Glutamatergic neuron (in vitro differentiated cells): ENCODE data around the gene KLC3. TPM values are rescaled to one million over a fixed set of nuclear protein-coding genes. Genes with fewer than 3 reads are reported as not detected.

Experiments
- DNase-seq: peaks from one replicate; pipeline ENCODE4 v3.0.0; 2022
- H3K27ac Mint-ChIP-seq: one replicate; pipeline ENCODE4 v1.8.0; 2020; ENCODE audit warnings: mild to moderate bottlenecking, mixed read lengths, inconsistent platforms; ENCODE audit not compliant: unreplicated experiment
- H3K27me3 Mint-ChIP-seq: one replicate; pipeline ENCODE4 v1.8.0; 2020; ENCODE audit warnings: mild to moderate bottlenecking, moderate library complexity, mixed read lengths, inconsistent platforms; ENCODE audit not compliant: unreplicated experiment
- H3K36me3 Mint-ChIP-seq: one replicate; pipeline ENCODE4 v1.8.0; 2020; ENCODE audit warnings: mild to moderate bottlenecking, mixed read lengths, inconsistent platforms; ENCODE audit not compliant: unreplicated experiment
- H3K4me1 Mint-ChIP-seq: one replicate; pipeline ENCODE4 v1.8.0; 2020; ENCODE audit warnings: mild to moderate bottlenecking, low read depth, mixed read lengths, inconsistent platforms; ENCODE audit not compliant: unreplicated experiment
- H3K4me3 Mint-ChIP-seq: one replicate; pipeline ENCODE4 v1.8.0; 2020; ENCODE audit warnings: mild to moderate bottlenecking, mixed read lengths, inconsistent platforms; ENCODE audit not compliant: unreplicated experiment
- H3K9me3 Mint-ChIP-seq: one replicate; pipeline ENCODE4 v1.8.0; 2020; ENCODE audit warnings: mild to moderate bottlenecking, moderate library complexity, mixed read lengths, inconsistent platforms; ENCODE audit not compliant: unreplicated experiment
- CTCF ChIP-seq: fragments of 200-600 bp; sonication (generic); IDR thresholded peaks from one replicate; pipeline ENCODE4 v1.5.0; 2021; ENCODE audit not compliant: partially characterized antibody, unreplicated experiment
- long read RNA-seq: library from polyadenylated mRNA; unstranded; transcript quantifications from one replicate; pipeline ENCODE4 v2.0.0, GENCODE V29; 2020; ENCODE audit not compliant: unreplicated experiment
- total RNA-seq: library from RNA; stranded (reverse); fragmentation: NEBNext Ultra II Directional; extraction: Animal tissue kit (Norgen Biotek cat#: 25700); gene quantifications from one replicate; pipeline ENCODE4 v1.2.1, GENCODE V29; 2021; ENCODE audit not compliant: unreplicated experiment

KLC3 gene
- total RNA-seq = not detected
- long read RNA-seq = 0 reads

- Mint-ChIP-seq H3K4me1 (no peaks in the 10 kb centered on the region), H3K4me3 (peak within 1 kb of the TSS; percentile 80), H3K27ac (peak within 1 kb of the TSS; percentile 52), H3K9me3 (peaks cover 5% of the 10 kb centered on the region), H3K36me3 (no peaks in the 10 kb centered on the region), H3K27me3 (peaks cover 5% of the 10 kb centered on the region)
- DNase-seq = no peak
- no peak for TF ChIP-seq CTCF
Observed at GRCh38 chr19:45340232-45340898, at the start of gene KLC3. Gene KLC3 (plus strand): TSS chr19:45340750. CDS start chr19:45345542, 4,792 bp downstream.

GRCh38 chr19:45291834-45292233 lies 48.7 kb upstream of the KLC3 start:
- H3K9me3 Mint-ChIP-seq = peaks cover 1% of the 10 kb centered on the region
- H3K4me1 Mint-ChIP-seq = peaks cover 3% of the 10 kb centered on the region
- peaks cover 6% of the 10 kb centered on the region for H3K27me3 Mint-ChIP-seq
- H3K36me3 Mint-ChIP-seq = peaks cover 21% of the 10 kb centered on the region
- no peak for TF ChIP-seq CTCF
- H3K27ac Mint-ChIP-seq = no peak overlapping the region
- no peak for DNase-seq
- no peak overlapping the region for H3K4me3 Mint-ChIP-seq

- no peak overlapping the region for H3K4me3 Mint-ChIP-seq
Observed at GRCh38 chr19:45293682-45294081, 46.9 kb upstream of the KLC3 start.

GRCh38 chr19:45294291-45295029 lies 46.1 kb upstream of the KLC3 start:
- no peak for TF ChIP-seq CTCF
- Mint-ChIP-seq H3K27ac (peak overlapping the region; percentile 41), H3K4me1 (peaks cover 3% of the 10 kb centered on the region), H3K36me3 (peaks cover 26% of the 10 kb centered on the region), H3K9me3 (peaks cover 1% of the 10 kb centered on the region), H3K4me3 (peak overlapping the region; percentile 40), H3K27me3 (peaks cover 8% of the 10 kb centered on the region)
- peak; percentile 32 for DNase-seq

More at GRCh38 chr19:45293682-45294081, 46.9 kb upstream of the KLC3 start:
- peaks cover 6% of the 10 kb centered on the region for H3K27me3 Mint-ChIP-seq
- no peak for TF ChIP-seq CTCF
- H3K9me3 Mint-ChIP-seq = peaks cover 1% of the 10 kb centered on the region
- peaks cover 3% of the 10 kb centered on the region for H3K4me1 Mint-ChIP-seq
- H3K27ac Mint-ChIP-seq = peak overlapping the region; percentile 43
- DNase-seq = no peak
- H3K36me3 Mint-ChIP-seq = peaks cover 26% of the 10 kb centered on the region

- Mint-ChIP-seq H3K27me3 (peaks cover 10% of the 10 kb centered on the region), H3K4me1 (peaks cover 3% of the 10 kb centered on the region), H3K9me3 (peaks cover 3% of the 10 kb centered on the region), H3K36me3 (peaks cover 26% of the 10 kb centered on the region), H3K4me3 (no peak overlapping the region), H3K27ac (no peak overlapping the region)
- no peak for TF ChIP-seq CTCF
- DNase-seq = no peak
Observed at GRCh38 chr19:45295873-45296272, 44.7 kb upstream of the KLC3 start.
